GM19324 (cell line): ENCODE data around the gene DBP.

Experiments
- ATAC-seq: cut with Tn5 transposase; IDR thresholded peaks from one replicate; pipeline ENCODE4 v1.9.1; 2021; ENCODE audit warnings: mild to moderate bottlenecking, moderate library complexity; ENCODE audit not compliant: unreplicated experiment, low FRiP score

DBP gene

DNA sequence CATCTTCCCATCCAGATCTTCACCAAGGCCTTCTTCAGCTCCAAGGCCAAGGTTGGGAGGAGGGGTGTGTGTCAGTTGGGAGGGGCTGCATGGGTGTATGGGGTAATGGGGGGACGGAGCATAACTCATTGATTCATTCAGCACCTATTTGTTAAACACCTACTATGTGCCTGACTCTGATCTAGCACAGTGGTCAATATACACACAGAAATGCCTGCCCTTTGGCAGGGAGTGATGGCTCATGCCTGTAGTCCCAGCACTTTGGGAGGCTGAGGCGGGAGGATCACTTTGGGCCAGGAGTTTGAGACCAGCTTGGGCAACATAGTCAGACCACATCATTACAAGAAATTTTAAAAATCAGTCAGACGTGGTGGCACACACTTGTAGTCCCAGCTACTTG, 49.8 kb downstream of the DBP start:
- no peak for ATAC-seq

DNA sequence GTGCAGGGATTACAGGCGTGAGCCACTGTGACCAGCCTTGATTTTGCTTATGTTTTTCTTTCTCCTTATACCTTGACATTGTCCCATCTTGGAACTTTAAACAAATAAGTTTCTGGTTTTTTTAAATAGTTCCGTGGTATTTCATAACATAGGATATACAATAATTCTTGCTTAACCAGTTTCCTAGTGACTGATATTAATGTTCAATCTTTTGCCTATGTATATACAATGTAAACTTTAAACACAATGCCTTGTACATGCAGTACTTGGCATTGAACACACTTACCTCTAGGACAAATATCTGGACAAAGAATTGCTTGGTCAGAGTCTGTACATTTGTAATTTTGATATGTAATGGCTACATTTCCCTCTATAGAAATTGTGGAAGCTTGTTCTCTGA, 55.0 kb downstream of the DBP start:
- ATAC-seq, result no peak
